ENCODE data around the gene S100A6. TPM values are rescaled to one million over a fixed set of nuclear protein-coding genes. Genes with fewer than 3 reads are reported as not detected.

S100A6 gene
- total RNA-seq, 3 donors from 2014 or later, result 351 to 861 (median 423) TPM

DNA sequence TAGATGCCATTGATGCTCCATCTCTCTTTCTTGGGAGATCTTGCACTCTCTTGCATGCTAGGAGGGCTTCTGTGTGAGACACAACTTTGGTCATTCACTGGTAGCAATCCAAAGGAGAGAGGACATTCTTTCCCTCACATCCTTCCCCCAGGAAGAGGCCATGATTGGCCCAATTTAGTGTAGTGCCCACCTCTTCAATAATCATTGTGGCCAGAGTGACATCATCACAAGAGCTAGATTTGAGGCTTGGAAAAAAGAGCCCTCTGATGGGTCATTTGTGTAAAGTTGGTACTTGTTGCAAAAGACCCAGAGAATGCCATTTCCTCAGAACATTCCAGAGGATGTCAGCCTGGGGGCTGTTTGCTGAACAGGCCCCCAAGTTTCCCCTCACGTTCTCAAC lies 30.2 kb downstream of the S100A6 start:
- intact Hi-C loops (cut with DNase I; ENCODE audit: low total_unique reads), result no loop called here
- H3K36me3 ChIP-seq, result no peaks in the 10 kb centered on the region
- H3K27ac ChIP-seq, result peak overlapping the region in 1 of 2 donors; percentile 86
- no peak overlapping the region for H3K4me3 ChIP-seq
- DNase-seq (ENCODE audit: low spot score in 2 of 2), result no peak
- H3K9me3 ChIP-seq, result no peaks in the 10 kb centered on the region
- H3K4me1 ChIP-seq, result peaks cover 0 to 9% of the 10 kb centered on the region in 2 donors
- H3K27me3 ChIP-seq, result no peaks in the 10 kb centered on the region
- no peak for TF ChIP-seq POLR2AphosphoS5 (IDR thresholded peaks at IDR 0.05)
- no peak for TF ChIP-seq POLR2A (IDR thresholded peaks at IDR 0.05)
- no peak for TF ChIP-seq CTCF (IDR thresholded peaks at IDR 0.05)

GRCh38 chr1:153503766-153504165 lies 32.0 kb downstream of the S100A6 start:
- intact Hi-C loops (cut with DNase I; ENCODE audit: low total_unique reads), result no loop called here
- no peaks in the 10 kb centered on the region for H3K36me3 ChIP-seq
- TF ChIP-seq POLR2A (IDR thresholded peaks at IDR 0.05) (no peak), CTCF (IDR thresholded peaks at IDR 0.05) (no peak), POLR2AphosphoS5 (IDR thresholded peaks at IDR 0.05) (no peak)
- H3K9me3 ChIP-seq, result no peaks in the 10 kb centered on the region
- H3K4me3 ChIP-seq, result no peak overlapping the region
- H3K27me3 ChIP-seq, result no peaks in the 10 kb centered on the region
- H3K27ac ChIP-seq, result no peak overlapping the region
- H3K4me1 ChIP-seq, result peaks cover 0 to 9% of the 10 kb centered on the region in 2 donors
- DNase-seq (ENCODE audit: low spot score in 2 of 2), result no peak

- intact Hi-C loops (cut with DNase I; ENCODE audit: low total_unique reads), result no loop called here
These were observed 37.0 kb downstream of the S100A6 start for GRCh38 chr1:153498746-153499145.

GRCh38 chr1:153495536-153495935 lies 40.3 kb downstream of the S100A6 start:
- no peak for DNase-seq (ENCODE audit: low spot score in 2 of 2)
- TF ChIP-seq POLR2A (IDR thresholded peaks at IDR 0.05) (no peak), POLR2AphosphoS5 (IDR thresholded peaks at IDR 0.05) (no peak), CTCF (IDR thresholded peaks at IDR 0.05) (no peak)
- Histone ChIP-seq H3K36me3 (no peaks in the 10 kb centered on the region), H3K27me3 (no peaks in the 10 kb centered on the region), H3K4me3 (no peak overlapping the region), H3K4me1 (peaks cover 0 to 7% of the 10 kb centered on the region in 2 donors), H3K27ac (no peak overlapping the region), H3K9me3 (no peaks in the 10 kb centered on the region)
- intact Hi-C loops (cut with DNase I; ENCODE audit: low total_unique reads), result loop anchor here (2.0 kb wide), 1 partner anchor 143 kb away; no protein-coding TSS in a partner anchor

More at GRCh38 chr1:153498746-153499145, 37.0 kb downstream of the S100A6 start:
- Histone ChIP-seq H3K27me3 (no peaks in the 10 kb centered on the region), H3K9me3 (no peaks in the 10 kb centered on the region), H3K4me1 (no peaks in the 10 kb centered on the region), H3K4me3 (no peak overlapping the region), H3K36me3 (no peaks in the 10 kb centered on the region), H3K27ac (no peak overlapping the region)
- DNase-seq (ENCODE audit: low spot score in 2 of 2), result no peak
- TF ChIP-seq POLR2AphosphoS5 (IDR thresholded peaks at IDR 0.05) (no peak), POLR2A (IDR thresholded peaks at IDR 0.05) (no peak), CTCF (IDR thresholded peaks at IDR 0.05) (no peak)

DNA sequence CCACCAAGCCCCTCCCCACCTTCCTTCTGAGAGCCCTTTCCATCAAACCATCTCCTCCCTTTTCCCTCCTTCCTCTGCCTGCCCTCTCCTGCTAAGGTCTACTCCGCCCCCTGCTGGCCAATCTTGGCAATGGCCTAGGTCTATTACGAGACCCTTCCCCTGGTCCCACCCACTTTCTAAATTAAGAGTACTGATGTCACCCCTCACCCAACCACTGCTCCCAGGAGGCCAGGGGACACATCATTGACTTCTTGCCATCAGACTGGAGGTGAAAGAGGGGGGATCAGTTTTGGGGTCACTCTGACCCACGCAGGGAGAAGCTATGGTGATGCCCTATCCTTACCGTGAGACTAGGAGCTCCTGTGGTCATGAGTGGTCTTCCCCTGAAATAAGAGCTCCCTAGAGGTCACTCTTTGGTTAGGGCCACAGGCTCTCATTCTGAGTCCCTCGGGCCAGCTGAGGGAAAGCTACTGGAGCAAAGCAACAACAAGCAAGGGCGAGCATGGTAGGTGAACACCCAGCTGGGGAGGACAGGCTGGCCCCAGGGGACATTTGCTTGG lies 40.7 kb downstream of the S100A6 start:
- Histone ChIP-seq H3K36me3 (no peaks in the 10 kb centered on the region), H3K4me3 (no peak overlapping the region), H3K27me3 (no peaks in the 10 kb centered on the region), H3K27ac (no peak overlapping the region), H3K9me3 (no peaks in the 10 kb centered on the region), H3K4me1 (peaks cover 0 to 7% of the 10 kb centered on the region in 2 donors)
- peak; percentile 83 to 96 (median 93) for TF ChIP-seq CTCF (IDR thresholded peaks at IDR 0.05)
- no peak for TF ChIP-seq POLR2A (IDR thresholded peaks at IDR 0.05)
- intact Hi-C loops (cut with DNase I; ENCODE audit: low total_unique reads), result loop anchor here (2.0 kb wide), 1 partner anchor 142 kb away; no protein-coding TSS in a partner anchor
- DNase-seq (ENCODE audit: low spot score in 2 of 2), result peak in 1 of 2 donors; percentile 63

Data from breast epithelium (tissue), 4 donors.